GM21529 (cell line): ENCODE data around the gene CFAP20DC.
"Not testable (repeated sequence)": the region's sequence is repeated elsewhere in the genome, so short reads cannot be mapped to it uniquely, and the experiment has no call there.

Source experiments
- ATAC-seq: cut with Tn5 transposase; IDR thresholded peaks from one replicate; pipeline ENCODE4 v1.9.1; 2021; ENCODE audit not compliant: unreplicated experiment

Gene CFAP20DC

DNA sequence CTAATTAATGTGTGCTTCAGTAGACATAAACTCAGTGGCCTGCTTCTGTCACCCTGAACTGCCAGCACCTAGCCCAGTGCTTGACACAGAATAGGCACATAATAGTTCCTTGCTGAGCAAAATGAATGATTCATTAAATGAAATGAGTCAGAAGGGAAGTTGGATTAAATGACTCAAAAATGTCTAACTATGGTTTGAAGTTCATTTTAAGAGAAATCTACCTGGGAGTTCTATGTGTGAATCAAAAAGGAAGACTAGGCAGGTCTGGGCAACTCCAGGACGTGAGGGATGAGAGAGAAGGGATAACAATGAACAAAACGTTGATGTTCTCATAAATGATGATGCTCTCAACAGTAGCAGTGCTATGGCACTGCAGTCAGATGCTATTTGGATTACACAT lies 175.0 kb downstream of the CFAP20DC start:
- peak; percentile 82 for ATAC-seq

DNA sequence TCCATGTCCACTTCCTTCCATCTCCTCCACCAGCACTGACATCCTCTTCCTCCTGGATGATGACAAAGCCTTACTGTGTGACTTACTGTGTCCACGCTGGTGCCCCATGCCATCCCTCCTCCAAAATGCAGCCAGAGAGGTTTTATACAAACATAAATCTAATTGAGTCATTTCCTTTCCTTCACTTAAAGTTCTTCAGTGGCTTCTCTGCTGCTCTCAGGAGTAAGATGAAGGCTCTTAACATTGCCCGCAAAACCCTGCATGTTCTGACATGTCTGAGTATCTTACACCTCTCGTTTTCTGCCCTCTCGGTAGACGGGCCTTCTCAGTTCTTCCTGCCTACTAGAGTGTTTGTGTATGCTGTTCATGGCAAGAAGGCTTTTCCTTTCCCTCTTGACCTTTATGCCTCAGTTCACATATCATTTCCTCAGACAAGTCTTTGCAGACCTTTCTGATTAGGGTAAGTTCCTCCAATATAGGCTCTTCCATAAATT lies 175.5 kb downstream of the CFAP20DC start:
- peak; percentile 55 for ATAC-seq

DNA sequence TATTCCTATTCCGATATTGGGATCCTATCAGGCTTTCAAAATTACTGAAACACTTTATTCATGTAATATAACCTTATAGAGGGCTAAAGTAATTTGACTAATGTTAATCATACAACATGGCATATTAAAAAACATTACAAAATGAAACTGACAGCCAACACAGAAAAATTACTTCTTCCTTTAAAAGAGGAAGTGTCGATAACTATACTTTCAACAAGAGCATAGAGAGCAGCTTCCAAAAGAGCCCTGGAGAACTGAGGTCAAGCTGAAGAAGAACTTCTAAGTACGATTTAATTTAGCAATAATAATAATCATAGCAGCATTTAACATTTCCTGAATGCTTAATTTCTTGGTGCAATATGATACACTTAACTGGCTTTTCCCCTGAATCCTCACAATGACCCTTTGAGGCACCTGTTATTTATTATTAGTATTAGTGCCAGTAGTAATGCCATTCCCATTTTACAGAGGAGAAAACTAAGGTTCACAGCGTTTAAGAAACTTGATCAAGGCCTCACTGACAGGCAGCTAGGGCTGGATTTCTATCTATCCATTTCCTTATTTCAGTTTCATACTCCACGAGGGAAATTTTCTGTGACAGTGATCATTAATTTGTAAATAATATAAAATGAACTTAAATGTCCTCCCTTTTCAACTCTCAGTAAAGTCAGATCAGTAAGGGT lies 181.6 kb downstream of the CFAP20DC start:
- no peak for ATAC-seq

- no peak for ATAC-seq
These were observed 182.2 kb downstream of the CFAP20DC start for GRCh38 chr3:58867621-58868020.

- ATAC-seq, result no peak
These were observed 183.7 kb downstream of the CFAP20DC start for GRCh38 chr3:58866079-58866478.

- no peak for ATAC-seq
These were observed 185.3 kb downstream of the CFAP20DC start for GRCh38 chr3:58864480-58864879.

GRCh38 chr3:58863206-58863605 lies 186.6 kb downstream of the CFAP20DC start:
- ATAC-seq, result no peak

DNA sequence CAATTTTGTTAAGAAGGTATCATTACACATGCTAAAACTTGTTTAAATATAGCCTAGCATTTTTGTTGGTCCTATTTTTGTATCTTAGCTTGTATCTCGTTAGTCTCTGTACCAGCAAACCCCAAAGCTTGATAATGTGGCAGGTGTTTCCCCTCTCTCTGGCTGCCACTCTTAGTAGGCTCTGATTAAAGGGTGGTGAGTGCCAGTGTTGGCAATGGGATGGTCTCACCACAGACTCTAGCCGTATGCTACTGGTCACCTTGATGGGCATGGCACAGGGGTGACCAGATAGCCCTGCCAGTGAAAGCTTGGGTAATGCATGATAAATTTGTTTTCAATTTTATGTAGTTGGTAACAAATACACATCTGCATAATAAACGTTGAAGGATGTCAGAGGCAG lies 188.3 kb downstream of the CFAP20DC start:
- ATAC-seq, result no peak

GRCh38 chr3:58858126-58858525 lies 191.7 kb downstream of the CFAP20DC start:
- no peak for ATAC-seq

DNA sequence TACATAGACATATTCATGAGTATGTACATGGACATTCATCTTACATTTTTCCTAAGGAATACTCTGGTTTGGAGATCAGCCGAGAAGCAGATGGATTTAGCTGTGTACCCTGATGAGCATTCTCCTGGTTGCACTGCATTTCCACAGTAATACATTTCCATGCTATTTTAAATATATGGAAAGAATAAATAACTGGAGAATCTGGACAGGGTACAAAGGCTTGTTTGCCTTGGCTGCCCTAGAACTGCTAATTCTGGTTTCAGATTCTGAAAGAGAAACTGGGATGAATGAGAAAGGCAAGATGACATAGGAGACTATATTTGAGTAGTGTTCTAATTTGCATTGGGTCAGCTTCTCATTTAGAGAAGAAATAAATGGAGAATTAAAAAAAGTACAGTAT lies 192.4 kb downstream of the CFAP20DC start:
- ATAC-seq, result no peak

DNA sequence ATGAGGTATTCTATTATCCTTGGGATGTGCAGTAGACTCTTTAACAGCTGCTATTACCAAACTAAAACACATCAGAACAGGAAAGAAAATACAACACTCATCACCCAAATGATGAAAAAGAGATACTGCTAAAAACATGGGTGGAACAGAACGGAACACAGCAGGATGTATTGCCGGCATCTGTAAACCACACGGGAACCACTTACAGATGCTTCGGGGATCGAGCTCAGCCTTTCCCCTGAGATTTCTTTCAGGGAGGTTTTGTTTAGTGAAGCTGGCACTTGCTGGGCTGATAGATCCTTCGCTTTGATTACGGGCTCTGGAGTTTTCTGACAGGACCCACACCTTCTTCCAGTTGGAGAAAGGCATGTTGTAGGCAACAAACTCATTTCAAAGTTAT lies 201.0 kb downstream of the CFAP20DC start:
- no peak for ATAC-seq

GRCh38 chr3:58842050-58842747 lies 207.6 kb downstream of the CFAP20DC start:
- ATAC-seq, result not testable (repeated sequence)

DNA sequence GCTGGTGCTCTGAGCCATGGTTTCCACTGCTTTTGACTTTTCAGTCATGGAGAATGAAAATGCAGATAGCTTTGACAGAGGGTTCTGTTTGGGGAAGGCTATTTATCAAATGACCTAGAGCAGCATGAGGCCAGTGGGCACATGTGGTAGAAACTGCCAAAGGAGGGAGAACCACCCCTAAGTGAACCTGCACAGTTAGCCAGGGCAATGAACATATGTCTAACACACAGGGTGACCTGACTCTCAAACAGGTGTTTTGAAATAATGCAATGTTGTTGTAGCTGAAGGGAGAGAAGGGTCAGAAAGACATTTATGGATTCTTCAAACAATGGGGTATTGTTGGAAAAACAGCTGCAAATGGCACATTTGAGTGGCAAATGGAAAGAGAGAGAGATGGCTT lies 208.9 kb downstream of the CFAP20DC start:
- no peak for ATAC-seq

DNA sequence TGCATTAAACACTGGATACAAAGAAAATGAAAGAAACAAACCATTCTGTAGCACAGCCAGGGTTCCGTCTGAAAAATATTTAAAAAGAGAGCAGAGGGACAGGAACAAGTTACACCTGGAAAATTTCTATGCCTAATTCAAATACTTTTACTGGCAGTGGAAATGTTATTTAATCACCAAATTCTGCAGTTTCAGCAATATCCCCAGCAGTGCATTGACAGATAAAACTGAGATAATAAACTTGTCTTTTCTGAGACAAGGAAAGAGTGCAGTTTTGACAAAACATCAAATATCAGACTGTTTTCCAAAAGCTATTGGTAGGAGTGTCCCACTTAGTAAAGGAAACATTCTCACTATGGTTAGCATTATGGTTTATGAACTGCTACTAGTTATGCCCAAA lies 209.9 kb downstream of the CFAP20DC start:
- ATAC-seq, result no peak

DNA sequence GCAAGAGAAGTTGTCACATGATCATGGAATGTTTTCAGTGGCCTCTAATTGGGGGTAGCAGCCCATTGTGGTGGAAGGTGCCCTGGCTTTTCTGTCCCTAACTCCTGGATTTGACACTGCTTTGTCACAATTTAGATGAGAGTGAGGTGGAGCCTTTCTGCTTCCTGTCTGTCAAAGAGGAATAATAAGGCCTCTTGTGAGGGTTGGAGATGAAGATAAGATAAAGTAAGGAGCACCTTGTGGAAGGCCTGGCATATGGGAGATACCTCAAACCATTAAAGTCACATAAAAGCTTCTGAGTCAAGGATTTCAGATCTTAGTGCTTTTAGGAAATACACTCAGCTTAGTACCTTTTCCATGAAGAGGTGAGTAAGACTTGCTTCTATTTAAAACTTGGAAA lies 210.6 kb downstream of the CFAP20DC start:
- no peak for ATAC-seq

DNA sequence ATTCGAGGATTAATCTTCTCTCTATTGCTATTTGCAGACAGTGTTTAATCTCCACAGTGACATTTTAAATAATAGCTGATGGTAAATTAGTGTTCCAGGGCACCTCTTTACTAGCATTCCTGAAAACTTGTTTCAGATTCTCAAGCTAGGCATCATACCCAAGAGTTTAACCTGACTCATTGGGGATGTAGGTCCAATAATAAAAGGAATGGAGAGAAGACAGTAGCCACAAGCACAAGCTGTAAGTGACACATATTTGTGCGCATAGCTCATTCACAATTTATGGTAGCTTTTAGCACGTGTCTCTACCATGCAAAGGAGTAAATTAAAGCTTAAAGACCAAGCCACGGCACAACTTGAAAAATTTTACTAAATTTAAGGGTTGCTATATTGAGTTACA lies 212.0 kb downstream of the CFAP20DC start:
- no peak for ATAC-seq

GRCh38 chr3:58837141-58837843 lies 212.5 kb downstream of the CFAP20DC start:
- ATAC-seq, result no peak

- ATAC-seq, result no peak
These were observed 214.7 kb downstream of the CFAP20DC start for GRCh38 chr3:58835086-58835485.

GRCh38 chr3:58833491-58833890 lies 216.3 kb downstream of the CFAP20DC start:
- no peak for ATAC-seq

GRCh38 chr3:58829321-58830000 lies 220.4 kb downstream of the CFAP20DC start:
- ATAC-seq, result no peak

DNA sequence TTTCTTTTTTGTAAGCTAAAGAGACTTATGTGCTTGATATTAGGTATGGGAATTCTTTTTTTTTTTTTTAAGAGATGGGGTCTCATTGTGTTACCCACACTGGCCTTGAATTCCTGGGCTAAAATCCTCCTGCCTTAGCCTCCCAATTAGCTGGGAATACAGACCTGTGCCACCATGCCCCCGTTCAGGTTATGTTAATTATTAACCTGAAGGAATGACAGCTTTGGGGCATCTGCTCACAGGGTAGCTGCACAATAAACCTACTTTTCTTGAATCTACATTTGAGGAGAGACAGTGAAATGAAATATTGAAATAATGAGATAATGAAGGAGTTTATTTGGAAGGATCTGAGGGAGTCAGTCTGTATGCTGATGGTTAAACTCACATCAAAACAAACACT lies 225.0 kb downstream of the CFAP20DC start:
- ATAC-seq, result no peak
